AML-193 (cell line): ENCODE measurements around the gene FRMD4A.

Source experiments
- DNase-seq, 2 experiments: peaks; one replicate each; lab custom pipeline; 2025; lab: John Stamatoyannopoulos, UW

FRMD4A gene

GRCh38 chr10:14340051-14340744, 9.5 kb upstream of the FRMD4A start:
- no peak for DNase-seq

- DNase-seq = no peak
These were observed 6.0 kb upstream of the FRMD4A start for GRCh38 chr10:14336736-14337135.

DNA sequence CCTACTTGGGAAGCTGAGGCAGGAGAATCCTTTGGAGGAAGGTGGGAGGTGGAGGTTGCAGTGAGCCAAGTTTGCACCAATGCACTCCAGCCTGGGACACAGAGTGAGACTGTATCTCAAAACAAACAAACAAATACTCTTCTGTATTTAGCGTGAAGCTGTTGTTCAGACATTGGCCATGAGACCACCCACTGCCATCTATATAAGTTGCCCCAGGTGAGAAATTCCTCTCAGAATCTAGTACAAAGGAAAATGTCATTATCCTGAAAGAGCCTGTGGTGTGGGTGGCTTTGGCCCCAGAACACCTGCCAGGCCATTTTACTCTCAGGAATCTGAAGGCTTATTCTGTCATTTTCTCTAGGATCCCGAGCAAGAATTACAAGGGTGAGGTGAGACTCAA, 4.0 kb upstream of the FRMD4A start:
- DNase-seq = no peak

DNA sequence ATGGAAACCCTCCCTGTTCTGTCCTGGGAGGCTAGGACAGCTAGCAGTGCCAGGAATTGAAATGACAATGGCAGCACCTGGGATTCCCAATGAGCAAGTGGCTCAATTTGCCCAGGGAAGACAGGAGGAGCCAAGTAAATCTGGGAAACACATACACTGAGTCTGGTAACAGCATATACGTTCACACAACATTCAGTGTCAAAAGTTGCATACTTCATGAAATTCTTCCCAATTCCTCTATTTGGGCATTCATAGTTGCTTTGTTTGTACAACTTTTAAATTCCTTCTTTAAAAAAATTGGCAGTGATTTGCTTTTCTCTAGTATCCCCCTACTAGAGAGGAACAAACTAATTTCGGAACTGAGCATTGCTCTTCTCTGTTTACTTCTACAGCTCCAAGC, 2.9 kb upstream of the FRMD4A start:
- DNase-seq = no peak

DNA sequence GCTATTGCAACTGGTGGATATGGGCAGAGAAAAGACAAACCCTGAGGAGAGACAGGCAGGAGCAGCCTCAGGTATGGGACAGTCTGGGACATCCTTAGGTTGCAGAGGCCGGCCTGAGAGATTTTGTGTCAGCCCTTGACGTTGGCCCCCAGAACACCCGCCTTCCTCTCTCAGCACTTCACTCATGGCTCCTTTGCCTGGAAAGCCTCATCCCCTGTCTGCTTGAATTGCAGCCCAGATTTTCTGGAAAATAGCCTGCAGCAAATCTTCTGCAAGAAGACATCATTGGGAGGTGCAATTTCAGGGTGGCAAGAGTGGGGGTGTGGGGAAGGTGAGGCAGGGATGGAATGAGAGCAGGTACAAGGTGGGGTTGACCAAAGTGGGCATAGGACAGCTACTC, 2.2 kb upstream of the FRMD4A start:
- DNase-seq = no peak

DNA sequence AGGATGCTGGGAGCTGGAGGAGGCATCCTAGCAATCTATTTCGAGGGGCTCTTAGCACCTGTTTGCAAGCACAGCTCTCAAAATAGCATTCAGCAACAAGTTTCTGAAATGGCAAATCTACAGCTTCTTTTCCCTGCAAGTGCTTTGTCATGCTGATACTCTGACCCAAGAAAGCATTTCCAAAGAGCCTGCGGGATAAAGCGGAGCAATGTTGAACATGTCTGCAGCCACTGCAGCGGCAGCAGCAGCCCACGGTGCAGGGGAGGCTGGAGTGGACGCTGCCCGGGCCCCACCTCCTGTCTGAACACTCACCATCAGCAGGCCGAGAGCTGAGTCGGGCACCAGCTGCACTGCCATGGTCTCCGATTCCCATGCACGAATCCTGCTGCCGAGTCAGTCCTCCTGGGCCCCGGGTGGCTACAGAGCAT, 964 bp downstream of the FRMD4A start:
- no peak for DNase-seq

- no peak for DNase-seq
These were observed 1.6 kb downstream of the FRMD4A start for GRCh38 chr10:14328881-14329672.

GRCh38 chr10:14327527-14327926, 3.2 kb downstream of the FRMD4A start:
- DNase-seq = no peak

- DNase-seq = no peak
These were observed 4.1 kb downstream of the FRMD4A start for GRCh38 chr10:14326581-14326980.

DNA sequence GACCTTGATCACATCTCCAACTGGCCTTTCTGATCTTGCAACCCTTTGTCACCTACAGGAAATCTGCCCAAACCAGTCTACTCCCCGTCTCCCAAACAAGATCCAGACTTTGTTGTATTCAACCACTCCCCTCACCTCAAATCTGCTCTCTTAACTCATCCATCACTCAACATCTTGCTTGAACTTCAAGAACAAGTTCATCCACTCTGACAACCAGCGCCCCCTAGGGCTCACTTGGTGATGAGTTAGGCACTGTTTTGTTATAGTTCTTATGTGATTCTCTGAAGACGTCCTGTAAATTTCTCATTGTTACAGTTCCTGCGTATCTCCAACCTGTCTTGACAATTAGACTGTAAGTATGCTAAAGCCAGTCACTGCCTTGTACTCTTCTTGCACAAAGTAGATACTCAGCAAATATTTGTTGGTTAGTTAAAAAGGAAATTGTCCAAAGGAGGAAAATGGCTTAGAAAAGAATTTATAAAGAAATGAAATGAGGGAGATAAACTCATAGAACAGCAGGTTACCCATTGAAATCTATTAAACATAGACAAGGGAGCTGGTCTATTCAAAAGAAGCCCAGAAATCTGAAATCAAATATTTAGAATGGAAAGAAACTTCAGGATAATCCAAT, 5.3 kb downstream of the FRMD4A start:
- peak; percentile 41 to 58 for DNase-seq

GRCh38 chr10:14322526-14323188, 8.1 kb downstream of the FRMD4A start:
- DNase-seq = no peak

DNA sequence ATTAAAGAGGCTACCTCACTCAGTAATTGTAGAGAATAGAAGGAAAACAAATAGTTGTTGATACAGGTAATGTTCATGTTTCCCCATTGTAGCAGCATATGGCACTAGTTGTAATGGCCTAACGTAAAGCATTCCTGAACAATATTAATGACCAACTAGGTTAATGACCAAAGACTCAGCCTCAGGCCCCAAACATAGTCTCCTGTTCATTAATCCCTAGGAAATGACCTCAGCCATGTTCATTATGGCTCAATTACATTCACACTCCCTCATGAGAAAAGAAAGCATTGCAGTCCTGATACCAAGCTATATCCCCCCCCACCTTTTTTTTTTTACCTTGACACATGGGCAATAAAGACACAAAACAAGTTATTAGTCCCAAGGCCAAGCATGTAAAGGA, 12.7 kb downstream of the FRMD4A start:
- no peak for DNase-seq

DNA sequence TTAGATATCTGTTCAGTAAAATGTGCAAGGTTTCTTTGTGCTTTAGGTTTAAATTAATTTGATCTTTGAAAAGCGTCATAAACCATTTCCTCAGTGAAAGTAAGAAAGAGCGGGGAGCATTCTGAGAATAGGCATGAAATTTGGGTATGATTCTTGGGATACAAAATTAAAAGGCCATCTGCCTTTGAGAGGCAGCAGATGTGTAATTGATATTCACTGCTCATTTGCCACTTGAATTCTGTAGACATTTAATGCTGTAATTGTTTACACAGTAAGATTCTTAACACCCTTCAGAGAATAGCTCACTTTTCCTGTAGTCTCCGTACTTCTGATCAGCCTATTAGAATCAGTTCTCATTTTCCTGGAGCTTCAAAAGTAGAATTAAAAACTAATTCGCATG, 18.7 kb downstream of the FRMD4A start:
- no peak for DNase-seq

DNA sequence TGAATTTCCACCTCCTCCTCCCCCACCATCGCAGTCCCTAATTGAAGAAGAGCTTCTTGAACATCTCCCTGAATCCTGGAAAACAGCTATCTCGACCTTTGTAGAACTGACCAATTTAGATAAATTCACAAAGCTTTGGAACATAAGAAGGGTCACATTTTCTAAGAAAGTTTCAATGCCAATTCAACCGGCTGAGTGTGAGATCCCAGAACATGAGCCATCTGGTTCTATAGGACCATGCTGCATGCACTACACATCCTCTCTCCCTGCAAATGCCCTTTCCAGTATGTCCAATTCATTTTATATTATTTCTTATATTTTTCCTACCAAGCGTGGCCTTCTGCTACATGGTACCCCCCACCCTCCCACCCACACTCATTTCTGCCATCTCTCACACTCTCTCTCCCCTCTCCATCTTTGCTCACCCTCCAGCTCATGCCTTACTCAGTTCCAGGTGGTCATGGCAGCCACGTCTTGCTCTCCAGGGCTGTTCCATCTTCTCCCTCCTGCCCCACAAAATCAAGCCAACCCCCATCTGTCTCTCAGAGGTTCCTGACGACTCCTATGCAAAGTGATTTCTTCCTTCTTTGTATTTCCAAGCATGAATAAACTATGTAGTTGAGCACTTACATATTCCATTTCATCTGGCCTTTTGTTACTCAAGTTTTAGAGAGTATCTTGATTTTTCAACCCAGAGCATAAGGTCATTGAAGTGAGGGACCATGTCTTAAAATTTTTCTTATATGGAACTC, 19.3 kb downstream of the FRMD4A start:
- no peak for DNase-seq

- peak; percentile 61 to 81 for DNase-seq
These were observed 21.1 kb downstream of the FRMD4A start for GRCh38 chr10:14309593-14309992.

- DNase-seq = peak; percentile 33
These were observed 24.5 kb downstream of the FRMD4A start for GRCh38 chr10:14306190-14306589.

DNA sequence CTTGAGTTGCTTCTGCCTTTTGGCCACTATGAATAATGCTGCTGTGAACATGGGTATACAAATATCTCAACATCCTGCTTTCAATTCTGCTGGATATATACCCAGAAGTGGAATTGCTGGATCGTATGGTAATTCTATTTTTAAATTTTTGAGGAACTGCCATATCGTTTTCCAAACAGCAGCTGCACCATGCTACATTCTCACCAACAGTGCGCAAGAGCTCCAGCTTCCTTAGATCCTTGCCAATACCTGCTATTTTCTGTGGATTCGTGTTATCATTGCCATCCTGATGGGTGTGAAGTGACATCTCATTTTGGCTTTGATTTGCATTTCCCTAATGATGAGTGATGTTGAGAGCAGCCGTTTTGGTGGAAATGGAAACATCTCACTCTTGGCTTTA, 26.7 kb downstream of the FRMD4A start:
- no peak for DNase-seq

DNA sequence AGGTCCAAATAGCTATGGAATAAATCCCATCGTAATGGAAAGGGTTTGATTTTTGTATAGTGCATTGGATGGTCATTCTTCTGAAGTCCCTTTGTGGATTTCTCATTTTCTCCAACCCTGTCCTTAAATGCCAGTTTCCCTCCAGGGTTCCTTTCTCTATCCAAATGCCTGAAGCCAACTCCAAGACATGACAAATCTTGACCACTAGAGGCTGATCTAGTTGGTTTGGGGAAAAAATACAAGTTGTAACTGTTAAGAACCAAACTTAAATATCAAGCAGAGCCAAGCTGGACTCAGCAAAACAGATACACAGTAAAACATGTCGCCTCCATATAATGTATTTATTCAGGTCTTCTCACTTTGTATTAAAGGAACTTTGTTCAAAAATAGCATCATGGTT, 28.7 kb downstream of the FRMD4A start:
- peak in 1 of 2 experiments; percentile 1 for DNase-seq

DNA sequence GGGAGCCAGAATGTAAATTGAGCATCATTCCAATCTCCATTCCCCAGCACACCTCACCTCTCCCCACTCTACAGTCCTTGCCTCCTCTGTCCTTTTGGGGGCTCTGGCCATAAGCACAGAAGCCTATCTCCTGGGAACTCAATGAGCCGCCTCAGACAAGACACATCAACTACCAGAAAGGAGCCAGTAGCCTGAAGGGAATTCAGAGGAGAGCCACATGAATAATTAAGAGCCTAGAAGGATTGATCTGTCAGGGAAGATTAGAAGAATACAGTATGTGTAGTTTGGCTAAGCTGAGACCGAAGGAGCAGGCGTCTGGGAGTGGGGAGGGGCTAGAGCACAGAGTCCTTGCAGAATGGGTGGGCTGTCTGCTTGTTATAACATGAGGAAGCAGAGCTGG, 31.2 kb downstream of the FRMD4A start:
- no peak for DNase-seq

- no peak for DNase-seq
These were observed 34.5 kb downstream of the FRMD4A start for GRCh38 chr10:14296065-14296709.

GRCh38 chr10:14294347-14295059, 36.2 kb downstream of the FRMD4A start:
- no peak for DNase-seq
